Measurements from ENCODE around the gene PANK2. TPM values are rescaled to one million over a fixed set of nuclear protein-coding genes. Genes with fewer than 3 reads are reported as not detected.

PANK2 gene
- total RNA-seq, 1 donor from 2014 or later: 29.9 TPM

DNA sequence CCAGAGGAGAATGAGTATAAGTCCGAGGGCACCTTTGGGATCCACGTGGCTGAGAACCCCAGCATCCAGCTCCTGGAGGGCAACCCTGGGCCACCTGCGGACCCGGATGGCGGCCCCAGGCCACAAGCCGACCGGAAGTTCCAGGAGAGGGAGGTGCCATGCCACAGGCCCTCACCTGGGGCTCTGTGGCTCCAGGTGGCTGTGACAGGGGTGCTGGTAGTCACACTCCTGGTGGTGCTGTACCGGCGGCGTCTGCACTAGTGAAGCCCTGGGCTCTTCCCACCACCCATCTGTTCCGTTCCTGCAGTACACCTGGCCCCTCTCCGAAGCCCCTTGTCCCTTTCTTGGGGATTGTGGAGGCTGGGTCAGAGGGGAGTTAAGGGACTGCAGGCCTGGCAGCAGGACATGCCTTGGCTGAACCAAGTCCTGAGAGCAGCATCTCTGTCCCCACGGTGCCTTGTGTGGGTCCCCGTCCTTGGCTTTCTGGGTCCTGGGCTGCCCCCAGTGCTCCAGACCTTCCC lies 23.2 kb upstream of the PANK2 start:
- no peak for DNase-seq (ENCODE audit: low read depth)
- Histone ChIP-seq H3K4me3 (ENCODE audit: low read depth, low read length) (no peak overlapping the region), H3K27me3 (ENCODE audit: control insufficient read depth, insufficient read depth, low read length) (no peaks in the 10 kb centered on the region), H3K36me3 (ENCODE audit: control insufficient read depth, insufficient read depth, low read length) (peaks cover 8% of the 10 kb centered on the region)
- no peak for TF ChIP-seq CTCF (IDR thresholded peaks at IDR 0.05; ENCODE audit: insufficient read depth, low read length, poor library complexity, severe bottlenecking)

DNA sequence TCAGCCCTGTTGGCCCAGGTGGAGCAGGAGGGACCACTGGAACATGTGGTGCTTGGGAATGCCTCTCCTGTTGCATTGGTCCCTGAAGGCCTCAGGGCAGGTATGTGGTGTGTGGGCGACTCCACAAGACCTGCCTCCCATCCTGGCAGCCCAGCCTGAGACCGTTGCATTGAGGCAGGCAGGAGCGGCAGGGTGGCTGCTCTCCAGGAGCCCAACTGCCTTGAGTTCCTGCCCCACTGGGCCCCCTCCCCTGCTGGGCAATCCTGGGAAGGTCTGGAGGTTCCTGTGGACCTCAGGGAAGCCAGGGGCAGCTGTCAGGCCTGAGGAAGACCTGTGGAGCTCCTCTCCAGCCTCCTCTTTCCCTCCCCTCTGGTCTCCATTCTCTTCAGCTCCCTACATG lies 22.7 kb upstream of the PANK2 start:
- Histone ChIP-seq H3K36me3 (ENCODE audit: control insufficient read depth, insufficient read depth, low read length) (peaks cover 8% of the 10 kb centered on the region), H3K27me3 (ENCODE audit: control insufficient read depth, insufficient read depth, low read length) (no peaks in the 10 kb centered on the region), H3K4me3 (ENCODE audit: low read depth, low read length) (no peak overlapping the region)
- no peak for TF ChIP-seq CTCF (IDR thresholded peaks at IDR 0.05; ENCODE audit: insufficient read depth, low read length, poor library complexity, severe bottlenecking)
- no peak for DNase-seq (ENCODE audit: low read depth)

- H3K4me3 ChIP-seq (ENCODE audit: low read depth, low read length): no peak overlapping the region
- peaks cover 4% of the 10 kb centered on the region for H3K36me3 ChIP-seq (ENCODE audit: control insufficient read depth, insufficient read depth, low read length)
- no peaks in the 10 kb centered on the region for H3K27me3 ChIP-seq (ENCODE audit: control insufficient read depth, insufficient read depth, low read length)
- DNase-seq (ENCODE audit: low read depth): no peak
- no peak for TF ChIP-seq CTCF (IDR thresholded peaks at IDR 0.05; ENCODE audit: insufficient read depth, low read length, poor library complexity, severe bottlenecking)
These were observed 21.4 kb upstream of the PANK2 start for GRCh38 chr20:3867802-3868201.

DNA sequence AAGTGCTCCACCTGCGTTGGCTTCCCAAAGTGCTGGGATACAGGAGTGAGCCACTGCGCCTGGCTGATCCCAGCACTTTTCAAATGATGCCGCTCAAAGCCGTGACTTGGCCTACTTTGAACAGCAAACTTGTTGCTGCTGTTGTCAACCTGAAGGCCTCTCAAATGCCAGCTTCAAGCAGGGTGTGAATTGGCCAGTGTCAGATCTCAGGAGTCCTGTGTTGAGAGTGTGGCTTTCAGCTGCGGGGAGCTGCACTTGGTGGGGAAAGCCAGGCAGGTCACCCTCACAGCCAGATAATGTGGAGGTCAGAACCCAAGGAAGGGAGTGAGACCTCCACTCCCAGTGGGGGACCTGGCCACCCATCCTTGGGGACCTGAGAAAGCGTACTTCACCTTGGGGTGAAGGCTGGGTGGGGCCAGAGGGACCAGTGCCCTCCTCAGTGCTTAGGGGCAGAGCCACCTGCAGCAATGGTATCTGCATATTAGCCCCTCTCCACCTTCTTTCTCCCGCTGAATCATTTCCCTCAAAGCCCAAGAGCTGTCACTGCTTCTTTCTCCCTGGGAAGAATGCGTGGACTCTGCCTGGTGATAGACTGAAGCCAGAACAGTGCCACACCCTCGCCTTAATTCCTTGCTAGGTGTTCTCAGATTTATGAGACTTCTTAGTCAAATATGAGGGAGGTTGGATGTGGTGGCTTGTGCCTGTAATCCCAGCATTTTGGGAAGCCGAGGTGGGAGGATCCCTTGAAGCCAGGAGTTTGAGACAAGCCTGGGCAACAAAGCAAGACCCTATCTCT lies 19.1 kb upstream of the PANK2 start:
- no peak for DNase-seq (ENCODE audit: low read depth)
- Histone ChIP-seq H3K27me3 (ENCODE audit: control insufficient read depth, insufficient read depth, low read length) (no peaks in the 10 kb centered on the region), H3K4me3 (ENCODE audit: low read depth, low read length) (no peak overlapping the region), H3K36me3 (ENCODE audit: control insufficient read depth, insufficient read depth, low read length) (peaks cover 1% of the 10 kb centered on the region)
- no peak for TF ChIP-seq CTCF (IDR thresholded peaks at IDR 0.05; ENCODE audit: insufficient read depth, low read length, poor library complexity, severe bottlenecking)

GRCh38 chr20:3871550-3872265 lies 17.5 kb upstream of the PANK2 start:
- no peak for DNase-seq (ENCODE audit: low read depth)
- no peak for TF ChIP-seq CTCF (IDR thresholded peaks at IDR 0.05; ENCODE audit: insufficient read depth, low read length, poor library complexity, severe bottlenecking)
- H3K27me3 ChIP-seq (ENCODE audit: control insufficient read depth, insufficient read depth, low read length): no peaks in the 10 kb centered on the region
- H3K36me3 ChIP-seq (ENCODE audit: control insufficient read depth, insufficient read depth, low read length): peaks cover 1% of the 10 kb centered on the region
- no peak overlapping the region for H3K4me3 ChIP-seq (ENCODE audit: low read depth, low read length)
